Stimulated activated CD4-positive, alpha-beta T cell treated with anti-CD3 and anti-CD28 coated beads, Interleukin-1b, Interleukin-23, amount 100 ng/mL, for 24 hours (primary cell): Measurements from ENCODE around the gene SMCO4.
"Not testable (repeated sequence)": the region's sequence is repeated elsewhere in the genome, so short reads cannot be mapped to it uniquely, and the experiment has no call there.

Source experiments
- DNase-seq, 4 experiments: peaks; one replicate each; pipeline ENCODE4 v3.0.0-alpha.2; 2020; ENCODE audit warnings: low read depth in 4 of 4, low spot score in 1 of 4

The SMCO4 gene

GRCh38 chr11:93480256-93480655 is 62.9 kb downstream of the SMCO4 start:
- DNase-seq = no peak

GRCh38 chr11:93478841-93479240 is 64.3 kb downstream of the SMCO4 start:
- no peak for DNase-seq

GRCh38 chr11:93477684-93478234 is 65.4 kb downstream of the SMCO4 start:
- no peak for DNase-seq

GRCh38 chr11:93476796-93477195 is 66.4 kb downstream of the SMCO4 start:
- DNase-seq = no peak

- no peak for DNase-seq
These were observed 69.1 kb downstream of the SMCO4 start for GRCh38 chr11:93474123-93474522.

DNA sequence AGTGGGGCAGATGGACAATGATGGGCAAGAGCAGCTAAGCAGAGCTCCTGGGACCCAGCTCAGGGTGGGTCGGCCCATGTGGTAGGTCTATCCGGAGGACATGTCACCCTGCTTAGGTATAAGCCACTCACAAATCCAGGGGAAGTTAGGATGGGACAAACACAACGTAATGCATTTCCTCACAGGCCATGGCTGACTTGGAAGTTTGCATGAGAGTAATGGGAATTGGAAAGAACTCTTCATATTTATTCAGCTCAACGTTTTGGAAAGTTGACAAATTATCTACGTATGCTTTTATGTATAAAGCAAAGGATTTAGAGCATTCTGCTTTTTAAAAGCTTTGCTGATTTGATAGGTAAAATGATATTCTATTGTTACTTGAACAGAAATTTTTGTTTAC is 74.9 kb downstream of the SMCO4 start:
- no peak for DNase-seq

DNA sequence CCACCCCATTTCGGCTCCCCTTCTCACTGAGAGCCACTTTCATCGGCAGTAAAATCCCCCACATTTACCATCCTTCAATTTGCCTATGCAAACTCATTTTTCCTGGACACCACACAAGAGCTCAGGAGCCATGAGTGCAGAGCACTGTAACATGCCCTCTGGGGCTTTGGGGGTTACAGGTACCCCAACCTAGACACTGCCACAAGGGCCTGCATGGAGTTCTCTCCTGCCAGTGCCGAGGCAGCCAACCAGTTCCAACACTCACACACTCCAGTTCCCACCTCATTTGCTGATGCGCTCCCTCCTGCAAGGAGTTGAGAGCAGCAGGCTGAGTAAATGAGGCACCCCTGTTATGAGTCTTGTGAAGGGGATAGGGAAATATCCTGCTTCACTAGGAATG is 76.1 kb downstream of the SMCO4 start:
- no peak for DNase-seq

- DNase-seq = no peak
These were observed 78.2 kb downstream of the SMCO4 start for GRCh38 chr11:93464927-93465540.

GRCh38 chr11:93463666-93464065 is 79.5 kb downstream of the SMCO4 start:
- not testable (repeated sequence) for DNase-seq

GRCh38 chr11:93458286-93458685 is 84.9 kb downstream of the SMCO4 start:
- no peak for DNase-seq

GRCh38 chr11:93444617-93445073 is 98.5 kb downstream of the SMCO4 start:
- peak in 1 of 4 experiments; percentile 7 for DNase-seq

GRCh38 chr11:93443232-93443631 is 100.0 kb downstream of the SMCO4 start:
- DNase-seq = not testable (repeated sequence)

- DNase-seq = no peak
These were observed 110.9 kb downstream of the SMCO4 start for GRCh38 chr11:93432247-93432646.
